ENCODE data around the gene GNLY. TPM values are rescaled to one million over a fixed set of nuclear protein-coding genes. Genes with fewer than 3 reads are reported as not detected.

GNLY gene
- total and polyA plus RNA-seq, 9 of the 15 experiments (the other 6 are each of a cell fraction or from before 2014, with no cell fraction given): not detected

DNA sequence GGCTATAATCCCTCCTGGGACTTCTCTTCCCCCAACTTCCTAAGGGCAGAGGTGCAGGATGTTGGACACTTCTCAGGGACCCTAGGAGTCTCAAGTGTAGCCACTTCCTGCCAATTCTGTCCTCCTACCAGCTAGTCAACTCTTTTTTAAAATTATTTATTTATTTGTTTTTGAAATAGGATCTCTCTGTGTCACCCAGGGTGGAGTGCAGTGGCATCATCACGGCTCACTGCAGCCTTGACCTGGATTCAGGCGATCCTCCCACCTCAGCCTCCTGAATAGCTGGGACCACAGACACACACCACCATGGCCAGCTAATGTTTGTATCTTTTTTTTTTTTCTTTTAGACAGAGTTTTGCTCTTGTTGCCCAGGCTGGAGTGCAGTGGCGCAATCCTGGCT lies 37.7 kb upstream of the GNLY start:
- Histone ChIP-seq H3K36me3 (ENCODE audit: control insufficient read depth, insufficient read depth, low read length) (peaks cover 30% of the 10 kb centered on the region; the same call in 2 of the 3 replicates), H3K4me1 (replicated peaks in 1 of 2; ENCODE audit: control insufficient read depth in 2 of 2, insufficient read depth in 2 of 2, low read length in 2 of 2) (peaks cover 0 to 4% of the 10 kb centered on the region in 2 experiments; a peak in 1 of 5 replicates), H3K79me2 (ENCODE audit: control insufficient read depth, insufficient read depth, low read length) (no peaks in the 10 kb centered on the region), H3K27ac (ENCODE audit: extremely low read depth, low read depth, low read length) (no peak overlapping the region), H3K4me3 (no peak overlapping the region), H3K27me3 (ENCODE audit: control insufficient read depth in 2 of 2, insufficient read depth in 2 of 2, low read length in 2 of 2) (no peaks in the 10 kb centered on the region), H2AFZ (ENCODE audit: low read depth, low read length) (no peak overlapping the region), H3K9ac (ENCODE audit: insufficient read depth in 1 of 2, low read depth in 2 of 2, low read length in 2 of 2) (no peak overlapping the region), H3K4me2 (ENCODE audit: insufficient read depth, low read length) (no peak overlapping the region), H3K9me3 (replicated peaks; ENCODE audit: control insufficient read depth, insufficient read depth, low read depth, low read length) (no peaks in the 10 kb centered on the region), H4K20me1 (replicated peaks; ENCODE audit: control insufficient read depth, insufficient read depth, low read length) (no peaks in the 10 kb centered on the region), H3K9me1 (ENCODE audit: control insufficient read depth, insufficient read depth, low read length) (peaks cover 3% of the 10 kb centered on the region)
- in situ Hi-C loops (cut with MboI) (no loop called here), intact Hi-C loops (cut with micrococcal nuclease) (no loop called here)
- ChIA-PET CTCF (ENCODE audit: low intra/inter-chr PET ratio) (no interaction called here), POLR2A (no interaction called here)
- 70% methylated on average over 3 of the region's 3 CpGs for WGBS (ENCODE audit: insufficient coverage, low coverage, missing lambda C conversion rate)
- FAIRE-seq: no peak
- no TSS peak for BruUV-seq (replicated peaks)
- ATAC-seq: no peak
- no peak for DNase-seq (ENCODE audit: extremely low read depth in 1 of 4, low spot score in 3 of 4)
- TF ChIP-seq ZNF77 (CRISPR knock-in tag; IDR thresholded peaks at IDR 0.05) (no peak), NR4A1 (CRISPR knock-in tag; IDR thresholded peaks at IDR 0.05) (no peak), NR4A1 (tag; IDR thresholded peaks at IDR 0.05) (no peak), GATAD2B (IDR thresholded peaks at IDR 0.05; ENCODE audit: borderline replicate concordance) (no peak), ZNF589 (CRISPR knock-in tag; IDR thresholded peaks at IDR 0.05; ENCODE audit: low read depth) (no peak), SAFB2 (IDR thresholded peaks at IDR 0.05; ENCODE audit: borderline replicate concordance, low read depth, low read length, severe bottlenecking) (no peak), RNF2 (IDR thresholded peaks at IDR 0.05) (no peak), ELF1 (tag; IDR thresholded peaks at IDR 0.05) (no peak), SMARCC2 (IDR thresholded peaks at IDR 0.05; ENCODE audit: low read depth) (no peak), SMARCA5 (IDR thresholded peaks at IDR 0.05) (no peak), SREBF2 (CRISPR knock-in tag; IDR thresholded peaks at IDR 0.05) (no peak)
- TF ChIP-seq, protein P1, sequence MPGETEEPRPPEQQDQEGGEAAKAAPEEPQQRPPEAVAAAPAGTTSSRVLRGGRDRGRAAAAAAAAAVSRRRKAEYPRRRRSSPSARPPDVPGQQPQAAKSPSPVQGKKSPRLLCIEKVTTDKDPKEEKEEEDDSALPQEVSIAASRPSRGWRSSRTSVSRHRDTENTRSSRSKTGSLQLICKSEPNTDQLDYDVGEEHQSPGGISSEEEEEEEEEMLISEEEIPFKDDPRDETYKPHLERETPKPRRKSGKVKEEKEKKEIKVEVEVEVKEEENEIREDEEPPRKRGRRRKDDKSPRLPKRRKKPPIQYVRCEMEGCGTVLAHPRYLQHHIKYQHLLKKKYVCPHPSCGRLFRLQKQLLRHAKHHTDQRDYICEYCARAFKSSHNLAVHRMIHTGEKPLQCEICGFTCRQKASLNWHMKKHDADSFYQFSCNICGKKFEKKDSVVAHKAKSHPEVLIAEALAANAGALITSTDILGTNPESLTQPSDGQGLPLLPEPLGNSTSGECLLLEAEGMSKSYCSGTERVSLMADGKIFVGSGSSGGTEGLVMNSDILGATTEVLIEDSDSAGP (CRISPR knock-in tag; IDR thresholded peaks at IDR 0.05): no peak
- TF ChIP-seq, protein P2, sequence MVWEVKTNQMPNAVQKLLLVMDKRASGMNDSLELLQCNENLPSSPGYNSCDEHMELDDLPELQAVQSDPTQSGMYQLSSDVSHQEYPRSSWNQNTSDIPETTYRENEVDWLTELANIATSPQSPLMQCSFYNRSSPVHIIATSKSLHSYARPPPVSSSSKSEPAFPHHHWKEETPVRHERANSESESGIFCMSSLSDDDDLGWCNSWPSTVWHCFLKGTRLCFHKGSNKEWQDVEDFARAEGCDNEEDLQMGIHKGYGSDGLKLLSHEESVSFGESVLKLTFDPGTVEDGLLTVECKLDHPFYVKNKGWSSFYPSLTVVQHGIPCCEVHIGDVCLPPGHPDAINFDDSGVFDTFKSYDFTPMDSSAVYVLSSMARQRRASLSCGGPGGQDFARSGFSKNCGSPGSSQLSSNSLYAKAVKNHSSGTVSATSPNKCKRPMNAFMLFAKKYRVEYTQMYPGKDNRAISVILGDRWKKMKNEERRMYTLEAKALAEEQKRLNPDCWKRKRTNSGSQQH (CRISPR knock-in tag; IDR thresholded peaks at IDR 0.05): no peak
- TF ChIP-seq, protein P3, sequence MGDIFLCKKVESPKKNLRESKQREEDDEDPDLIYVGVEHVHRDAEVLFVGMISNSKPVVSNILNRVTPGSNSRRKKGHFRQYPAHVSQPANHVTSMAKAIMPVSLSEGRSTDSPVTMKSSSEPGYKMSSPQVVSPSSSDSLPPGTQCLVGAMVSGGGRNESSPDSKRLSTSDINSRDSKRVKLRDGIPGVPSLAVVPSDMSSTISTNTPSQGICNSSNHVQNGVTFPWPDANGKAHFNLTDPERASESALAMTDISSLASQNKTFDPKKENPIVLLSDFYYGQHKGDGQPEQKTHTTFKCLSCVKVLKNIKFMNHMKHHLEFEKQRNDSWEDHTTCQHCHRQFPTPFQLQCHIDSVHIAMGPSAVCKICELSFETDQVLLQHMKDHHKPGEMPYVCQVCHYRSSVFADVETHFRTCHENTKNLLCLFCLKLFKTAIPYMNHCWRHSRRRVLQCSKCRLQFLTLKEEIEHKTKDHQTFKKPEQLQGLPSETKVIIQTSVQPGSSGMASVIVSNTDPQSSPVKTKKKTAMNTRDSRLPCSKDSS (IDR thresholded peaks at IDR 0.05; ENCODE audit: low read depth, partially characterized antibody): no peak
- TF ChIP-seq, protein P4, sequence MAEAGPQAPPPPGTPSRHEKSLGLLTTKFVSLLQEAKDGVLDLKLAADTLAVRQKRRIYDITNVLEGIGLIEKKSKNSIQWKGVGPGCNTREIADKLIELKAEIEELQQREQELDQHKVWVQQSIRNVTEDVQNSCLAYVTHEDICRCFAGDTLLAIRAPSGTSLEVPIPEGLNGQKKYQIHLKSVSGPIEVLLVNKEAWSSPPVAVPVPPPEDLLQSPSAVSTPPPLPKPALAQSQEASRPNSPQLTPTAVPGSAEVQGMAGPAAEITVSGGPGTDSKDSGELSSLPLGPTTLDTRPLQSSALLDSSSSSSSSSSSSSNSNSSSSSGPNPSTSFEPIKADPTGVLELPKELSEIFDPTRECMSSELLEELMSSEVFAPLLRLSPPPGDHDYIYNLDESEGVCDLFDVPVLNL (CRISPR knock-in tag; IDR thresholded peaks at IDR 0.05; ENCODE audit: low read depth): no peak
- TF ChIP-seq, protein P5, sequence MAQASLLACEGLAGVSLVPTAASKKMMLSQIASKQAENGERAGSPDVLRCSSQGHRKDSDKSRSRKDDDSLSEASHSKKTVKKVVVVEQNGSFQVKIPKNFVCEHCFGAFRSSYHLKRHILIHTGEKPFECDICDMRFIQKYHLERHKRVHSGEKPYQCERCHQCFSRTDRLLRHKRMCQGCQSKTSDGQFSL (CRISPR knock-in tag; IDR thresholded peaks at IDR 0.05): no peak
- TF ChIP-seq, protein P5 (tag; IDR thresholded peaks at IDR 0.05): no peak
